Stomach (tissue), 9 donors: ENCODE data around the gene DES. TPM values are rescaled to one million over a fixed set of nuclear protein-coding genes. Genes with fewer than 3 reads are reported as not detected.

Experiments
- DNase-seq, 2 donors: peaks; one replicate each; pipeline versions ENCODE4 v3.0.0 to v3.0.0-alpha.2; 2013 to 2019
- H3K27ac ChIP-seq, 5 donors: fragments of 200-600 bp in 4 of 5; sonication (generic) in 4 of 5; one replicate each; pipeline ENCODE4 v1.5.1; 2013 to 2019; ENCODE audit warnings: mild to moderate bottlenecking in 1 of 5, moderate library complexity in 1 of 5
- H3K27me3 ChIP-seq, 3 donors: fragments of 200-600 bp; sonication (generic); one replicate each; pipeline ENCODE4 v1.5.1; 2017 to 2019; ENCODE audit warnings: mixed run types in 1 of 3
- H3K36me3 ChIP-seq, 4 donors: fragments of 200-600 bp; sonication (generic); 1 replicate in 3 of 4; 2 replicates in 1 of 4; pipeline ENCODE4 v1.5.1; 2016 to 2019
- H3K4me1 ChIP-seq, 4 donors: fragments of 200-600 bp; sonication (generic); one replicate each; pipeline ENCODE4 v1.5.1; 2016 to 2019
- H3K4me3 ChIP-seq, 4 donors: fragments of 200-600 bp; sonication (generic) in 3 of 4; one replicate each; pipeline ENCODE4 v1.5.1; 2016 to 2019; ENCODE audit warnings: mild to moderate bottlenecking in 1 of 4
- H3K9me3 ChIP-seq, 4 donors: fragments of 200-600 bp; sonication (generic); one replicate each; pipeline ENCODE4 v1.5.1; 2016 to 2019
- EP300 ChIP-seq: sonication (generic); formaldehyde crosslinking; IDR thresholded peaks from one replicate; pipeline ENCODE4 v1.6.1; 2017; ENCODE audit warnings: antibody characterized with exemption
- POLR2A ChIP-seq, 4 donors: fragments of 450-650 bp; IDR thresholded peaks; one replicate each; pipeline ENCODE4 v1.6.1; 2016; ENCODE audit warnings: antibody characterized with exemption in 4 of 4, control low read depth in 2 of 4, mild to moderate bottlenecking in 1 of 4, moderate library complexity in 1 of 4
- POLR2AphosphoS5 ChIP-seq, 3 donors: sonication (generic); formaldehyde crosslinking; IDR thresholded peaks; one replicate each; pipeline ENCODE4 v1.6.1; 2016; ENCODE audit warnings: antibody characterized with exemption in 3 of 3
- WGBS, 5 donors: extraction: QIAGEN DNeasy Blood & Tissue Kit in 3 of 5; methylation state at CpG; one replicate each; pipeline versions ENCODE4 v1.1.5 to v1.1.7; 2013 to 2018; 5-methylcytosine and 5-hydroxymethylcytosine counted together
- intact Hi-C: fragments of 100-400 bp; cut with DNase I; formaldehyde crosslinking; loops from one replicate; pipeline ENCODE4 v1.15.1; 2023; ENCODE audit warnings: low total_unique reads
- polyA plus RNA-seq, 3 donors: library from polyadenylated mRNA; stranded (reverse); fragments of 200-250 nt; gene quantifications; one replicate each; pipeline ENCODE4 v1.2.3, GENCODE V29; 2013
- total RNA-seq, 5 donors: library from RNA; depleted of rRNA; stranded (reverse); fragments of >200 nt; gene quantifications; one replicate each; pipeline versions ENCODE4 v1.1.0 to v1.2.3, GENCODE V29; 2014 to 2016
- TF ChIP-seq, protein P1 (sequence below), 7 experiments: fragments of 450-650 bp in 4 of 7; fragments of 200-600 bp in 3 of 7; sonication (generic) in 3 of 7; IDR thresholded peaks; one replicate each; pipeline ENCODE4 v1.5.1; 2016 to 2019; ENCODE audit warnings: antibody characterized with exemption in 7 of 7, control low read depth in 2 of 7, mild to moderate bottlenecking in 1 of 7
- donor health status: healthy with polysubstance abuse.
- donor health status: Bipolar disorder and iron deficiency.
- donor health status: healthy.

The DES gene
- total and polyA plus RNA-seq, 8 donors, result 122 to 5,539 (median 1,138) TPM

GRCh38 chr2:219448776-219449341 is 30.7 kb downstream of the DES start:
- TF ChIP-seq POLR2AphosphoS5 (IDR thresholded peaks at IDR 0.05), result no peak
- no peak for TF ChIP-seq POLR2A (IDR thresholded peaks at IDR 0.05)
- TF ChIP-seq, protein P1, sequence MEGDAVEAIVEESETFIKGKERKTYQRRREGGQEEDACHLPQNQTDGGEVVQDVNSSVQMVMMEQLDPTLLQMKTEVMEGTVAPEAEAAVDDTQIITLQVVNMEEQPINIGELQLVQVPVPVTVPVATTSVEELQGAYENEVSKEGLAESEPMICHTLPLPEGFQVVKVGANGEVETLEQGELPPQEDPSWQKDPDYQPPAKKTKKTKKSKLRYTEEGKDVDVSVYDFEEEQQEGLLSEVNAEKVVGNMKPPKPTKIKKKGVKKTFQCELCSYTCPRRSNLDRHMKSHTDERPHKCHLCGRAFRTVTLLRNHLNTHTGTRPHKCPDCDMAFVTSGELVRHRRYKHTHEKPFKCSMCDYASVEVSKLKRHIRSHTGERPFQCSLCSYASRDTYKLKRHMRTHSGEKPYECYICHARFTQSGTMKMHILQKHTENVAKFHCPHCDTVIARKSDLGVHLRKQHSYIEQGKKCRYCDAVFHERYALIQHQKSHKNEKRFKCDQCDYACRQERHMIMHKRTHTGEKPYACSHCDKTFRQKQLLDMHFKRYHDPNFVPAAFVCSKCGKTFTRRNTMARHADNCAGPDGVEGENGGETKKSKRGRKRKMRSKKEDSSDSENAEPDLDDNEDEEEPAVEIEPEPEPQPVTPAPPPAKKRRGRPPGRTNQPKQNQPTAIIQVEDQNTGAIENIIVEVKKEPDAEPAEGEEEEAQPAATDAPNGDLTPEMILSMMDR (IDR thresholded peaks at IDR 0.05), result no peak
- TF ChIP-seq EP300, result no peak
- Histone ChIP-seq H3K4me3 (peak overlapping the region; percentile 18 to 26 (median 23)), H3K36me3 (no peaks in the 10 kb centered on the region), H3K27me3 (peaks cover 0 to 94% (median 51%) of the 10 kb centered on the region in 3 donors), H3K9me3 (no peaks in the 10 kb centered on the region), H3K27ac (peak overlapping the region in 4 of 5 donors; percentile 46 to 95 (median 87)), H3K4me1 (peaks cover 15 to 51% (median 19%) of the 10 kb centered on the region in 4 donors)
- no peak for DNase-seq
- intact Hi-C loops, result no loop called here
- WGBS, 5 donors, result 11 to 26% (median 19%) methylated on average over 24 to 51 of the region's 51 CpGs

DNA sequence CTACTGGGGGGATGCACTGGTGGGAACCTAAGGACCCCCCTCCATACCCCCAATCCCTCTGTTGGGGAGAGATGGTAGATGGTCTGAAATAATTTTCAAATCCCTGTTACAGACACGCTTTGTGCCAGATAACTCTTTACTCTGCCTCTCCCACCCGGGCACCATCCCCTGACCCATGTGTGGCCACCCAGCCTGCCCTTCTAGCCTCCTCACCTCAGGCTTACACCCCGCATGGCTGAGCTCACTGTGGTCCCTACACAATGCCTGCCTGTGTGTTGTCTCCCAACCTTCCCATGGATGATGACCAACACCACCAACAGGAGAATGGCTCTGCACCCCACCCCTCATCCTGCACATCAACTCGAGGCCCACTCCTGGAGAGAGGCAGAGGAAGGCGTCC is 31.4 kb downstream of the DES start:
- Histone ChIP-seq H3K27me3 (peaks cover 0 to 90% (median 49%) of the 10 kb centered on the region in 3 donors), H3K9me3 (no peaks in the 10 kb centered on the region), H3K27ac (peak overlapping the region in 4 of 5 donors; percentile 46 to 95 (median 87)), H3K36me3 (no peaks in the 10 kb centered on the region), H3K4me1 (peaks cover 15 to 56% (median 20%) of the 10 kb centered on the region in 4 donors), H3K4me3 (peak overlapping the region in 1 of 4 donors; percentile 26)
- 68 to 86% (median 84%) methylated on average over 5 of the region's 5 CpGs for WGBS, 5 donors
- intact Hi-C loops, result no loop called here
- no peak for DNase-seq
- no peak for TF ChIP-seq EP300
- TF ChIP-seq, protein P1 (IDR thresholded peaks at IDR 0.05), result no peak
- no peak for TF ChIP-seq POLR2AphosphoS5 (IDR thresholded peaks at IDR 0.05)
- TF ChIP-seq POLR2A (IDR thresholded peaks at IDR 0.05), result no peak

- TF ChIP-seq EP300 (peak; percentile 61), POLR2A (IDR thresholded peaks at IDR 0.05) (no peak), POLR2AphosphoS5 (IDR thresholded peaks at IDR 0.05) (peak in 1 of 3 donors; percentile 48)
- TF ChIP-seq, protein P1 (IDR thresholded peaks at IDR 0.05), result no peak
- intact Hi-C loops, result no loop called here
- no peaks in the 10 kb centered on the region for H3K9me3 ChIP-seq
- peak in 1 of 2 donors; percentile 56 for DNase-seq
- peaks cover 0 to 70% (median 49%) of the 10 kb centered on the region in 3 donors for H3K27me3 ChIP-seq
- 62 to 79% (median 70%) methylated on average over 6 to 18 of the region's 18 CpGs for WGBS, 5 donors
- H3K4me3 ChIP-seq, result no peak overlapping the region
- no peaks in the 10 kb centered on the region for H3K36me3 ChIP-seq
- H3K4me1 ChIP-seq, result peaks cover 11 to 51% (median 20%) of the 10 kb centered on the region in 4 donors
- H3K27ac ChIP-seq, result peak overlapping the region in 4 of 5 donors; percentile 72 to 95 (median 87)
Observed at GRCh38 chr2:219451661-219452360, 33.6 kb downstream of the DES start.

- Histone ChIP-seq H3K36me3 (no peaks in the 10 kb centered on the region), H3K27me3 (peaks cover 0 to 61% (median 41%) of the 10 kb centered on the region in 3 donors), H3K4me3 (peak overlapping the region in 1 of 4 donors; percentile 3), H3K9me3 (no peaks in the 10 kb centered on the region), H3K4me1 (peaks cover 11 to 46% (median 21%) of the 10 kb centered on the region in 4 donors), H3K27ac (peak overlapping the region; percentile 0 to 95 (median 84))
- DNase-seq, result peak in 1 of 2 donors; percentile 81
- TF ChIP-seq, protein P1 (IDR thresholded peaks at IDR 0.05), result no peak
- TF ChIP-seq POLR2AphosphoS5 (IDR thresholded peaks at IDR 0.05) (peak in 2 of 3 donors; percentile 57 to 92), EP300 (peak; percentile 95)
- intact Hi-C loops, result no loop called here
- WGBS, 5 donors, result 72 to 80% (median 74%) methylated on average over 21 to 23 of the region's 23 CpGs
Observed at GRCh38 chr2:219452361-219453317, 34.5 kb downstream of the DES start.
